GM08714 (cell line): ENCODE measurements around the gene POLR2E.

Experiments used
- H3K4me3 ChIP-seq: fragments of 200-500 bp; sonication (Bioruptor generic); 2 replicates; pipeline ENCODE4 v1.5.1; 2014; ENCODE audit warnings: mild to moderate bottlenecking, low read length, inconsistent platforms
- ZNF274 ChIP-seq: IDR thresholded peaks from 2 replicates; pipeline ENCODE4 v1.6.1; 2012; ENCODE audit warnings: mild to moderate bottlenecking, low read depth, low read length

POLR2E gene

DNA sequence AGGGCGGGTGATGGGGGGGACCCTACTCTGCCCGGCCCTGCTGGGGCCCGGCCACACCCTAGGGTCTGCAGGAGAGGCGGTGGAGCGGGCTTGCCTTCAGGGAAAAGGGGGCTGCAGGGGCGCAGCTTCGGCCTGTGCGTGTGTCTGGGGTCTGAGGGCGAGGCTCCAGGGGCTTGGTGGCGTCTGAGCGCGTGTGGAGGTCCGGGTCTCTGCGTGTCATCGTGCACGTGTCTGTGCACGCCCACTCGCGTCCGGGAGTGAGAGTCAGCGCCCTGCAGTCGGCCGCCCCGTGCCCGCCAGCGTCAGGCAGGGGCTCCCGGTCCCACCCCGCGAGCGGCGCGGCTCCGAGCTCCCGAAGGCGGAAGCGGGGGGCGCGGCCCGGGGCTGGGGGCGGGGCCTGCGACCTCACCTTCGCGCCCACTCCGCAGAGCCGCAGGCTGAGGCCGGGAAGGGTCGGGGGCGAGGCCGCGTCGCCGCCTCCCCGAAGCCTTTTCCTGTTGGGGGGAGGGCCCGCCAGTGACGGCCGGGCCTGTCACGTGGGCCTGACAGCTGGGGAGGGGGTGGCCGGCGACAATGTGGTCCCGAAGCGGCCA lies 28.3 kb downstream of the POLR2E start, which contains the start of gene ARHGAP45:
Gene ARHGAP45 (plus strand): TSS at position 420 of the 593 bp plus-strand sequence. CDS start 239 bp downstream, outside the sequence.
- H3K4me3 ChIP-seq: peak within 1 kb of the TSS; percentile 90
- TF ChIP-seq ZNF274: no peak

DNA sequence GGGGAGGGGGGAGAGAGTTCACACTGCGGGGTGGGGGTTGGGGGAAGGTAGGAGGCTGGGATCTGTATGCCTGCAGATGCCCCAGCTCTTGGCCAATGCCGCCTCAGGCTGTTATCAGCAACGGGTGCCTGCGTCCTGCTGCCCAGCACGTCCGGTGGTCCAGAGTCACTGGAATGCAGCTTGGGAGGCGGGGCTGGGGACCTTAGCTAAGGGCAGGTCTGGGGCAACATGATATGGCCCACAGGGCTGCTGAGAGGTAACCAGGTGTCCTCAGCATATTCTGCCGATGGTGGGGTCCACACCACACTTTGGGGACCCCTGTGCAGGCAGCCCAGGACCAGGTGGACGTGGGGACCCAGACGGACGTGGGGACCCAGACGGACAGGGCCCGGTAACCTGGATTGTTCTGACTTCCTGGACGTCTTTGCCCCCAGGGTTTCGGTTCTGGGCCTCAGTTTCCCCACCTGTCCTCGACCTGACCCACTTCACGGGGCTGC lies 28.9 kb downstream of the POLR2E start:
- H3K4me3 ChIP-seq: peak overlapping the region; percentile 90; the same call in 1 of the 2 replicates
- TF ChIP-seq ZNF274: no peak

DNA sequence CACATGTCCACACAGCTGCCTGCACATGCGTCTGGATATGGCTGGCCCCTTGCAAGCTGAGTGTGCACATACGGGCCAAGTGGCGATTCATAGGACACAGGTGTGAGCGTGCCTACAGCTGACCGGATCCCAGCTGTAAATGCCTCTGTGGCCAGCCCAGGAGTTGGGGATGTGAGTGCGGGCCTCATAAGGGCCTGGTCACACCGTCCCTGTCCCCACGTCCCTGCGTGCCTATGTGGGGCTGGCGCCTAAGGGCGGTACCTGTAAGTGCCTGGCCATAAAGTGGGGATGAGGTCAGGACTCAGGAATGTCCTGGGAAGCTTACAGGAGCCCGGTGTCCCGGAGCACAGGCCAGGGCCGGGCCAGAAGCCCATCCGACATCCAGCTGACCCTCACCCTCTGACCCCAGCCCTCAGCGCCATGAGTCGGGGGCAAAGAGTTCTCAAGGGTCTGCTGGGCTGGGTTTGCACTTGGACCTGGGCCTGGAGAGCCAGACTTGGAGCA lies 29.5 kb downstream of the POLR2E start:
- no peak overlapping the region for H3K4me3 ChIP-seq
- no peak for TF ChIP-seq ZNF274

DNA sequence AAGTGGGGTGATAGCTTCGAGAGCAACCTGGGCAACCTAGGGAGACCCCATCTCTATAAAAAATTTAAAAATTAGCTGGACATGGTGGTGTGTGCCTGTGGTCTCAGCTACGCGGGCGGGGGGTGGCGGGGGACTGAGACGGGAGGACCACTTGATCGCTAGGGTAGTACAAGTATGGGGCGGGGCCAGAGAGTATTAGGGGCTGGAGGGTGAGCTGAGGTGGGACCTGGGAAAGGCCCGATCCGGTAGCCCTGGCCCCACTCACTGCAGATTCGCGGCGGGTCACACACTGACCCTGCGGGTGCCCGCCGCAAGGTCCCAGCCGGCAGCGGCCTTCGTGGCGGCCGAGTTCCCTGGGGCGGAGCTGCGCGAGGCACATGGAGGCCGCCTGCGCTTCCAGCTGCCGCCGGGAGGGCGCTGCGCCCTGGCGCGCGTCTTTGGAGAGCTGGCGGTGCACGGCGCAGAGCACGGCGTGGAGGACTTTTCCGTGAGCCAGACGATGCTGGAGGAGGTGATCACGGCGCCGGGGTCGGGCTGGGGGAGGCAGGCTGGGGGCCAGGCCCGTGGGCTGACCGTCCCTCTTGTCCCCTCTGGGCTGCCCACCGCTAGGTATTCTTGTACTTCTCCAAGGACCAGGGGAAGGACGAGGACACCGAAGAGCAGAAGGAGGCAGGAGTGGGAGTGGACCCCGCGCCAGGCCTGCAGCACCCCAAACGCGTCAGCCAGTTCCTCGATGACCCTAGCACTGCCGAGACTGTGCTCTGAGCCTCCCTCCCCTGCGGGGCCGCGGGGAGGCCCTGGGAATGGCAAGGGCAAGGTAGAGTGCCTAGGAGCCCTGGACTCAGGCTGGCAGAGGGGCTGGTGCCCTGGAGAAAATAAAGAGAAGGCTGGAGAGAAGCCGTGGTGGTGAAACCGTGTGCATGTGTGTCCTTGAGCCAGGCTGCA lies 30.2 kb downstream of the POLR2E start:
- H3K4me3 ChIP-seq: no peak overlapping the region
- TF ChIP-seq ZNF274: no peak

DNA sequence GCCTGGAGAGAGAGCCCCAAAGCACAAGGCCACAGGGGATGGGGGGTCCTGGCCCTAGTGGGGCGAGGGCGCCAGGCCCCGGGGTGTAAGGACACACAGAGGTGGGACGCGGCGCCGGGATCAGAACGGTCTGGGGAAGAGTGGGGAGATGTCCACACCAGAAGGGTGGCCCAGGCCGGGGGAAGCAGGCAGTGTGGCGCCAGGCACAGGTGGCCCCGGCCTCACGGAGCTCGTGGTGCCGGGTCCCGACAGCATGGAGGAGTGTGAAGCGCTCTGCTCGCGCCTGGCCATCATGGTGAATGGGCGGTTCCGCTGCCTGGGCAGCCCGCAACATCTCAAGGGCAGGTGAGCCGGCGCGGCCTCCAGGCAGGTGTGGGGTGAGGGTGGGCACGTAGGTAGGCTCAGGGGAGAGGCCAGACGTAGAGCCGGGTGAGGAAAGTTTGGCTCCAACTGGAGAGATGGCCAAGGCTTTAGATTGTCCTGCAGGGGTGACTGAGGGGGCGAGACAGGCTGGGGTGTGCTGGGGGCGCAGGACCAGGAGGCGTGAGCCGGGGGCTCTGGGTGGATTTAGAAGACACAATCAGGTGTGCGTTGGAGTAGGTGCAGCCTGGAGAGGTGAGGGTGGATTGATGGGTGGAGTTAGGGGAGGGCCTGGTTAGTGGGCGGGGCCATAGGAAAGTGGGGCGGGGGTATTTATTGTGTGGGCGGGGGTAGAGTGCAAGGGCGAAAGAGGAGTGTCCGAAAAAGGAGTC lies 31.1 kb downstream of the POLR2E start:
- H3K4me3 ChIP-seq: no peak overlapping the region
- TF ChIP-seq ZNF274: no peak

DNA sequence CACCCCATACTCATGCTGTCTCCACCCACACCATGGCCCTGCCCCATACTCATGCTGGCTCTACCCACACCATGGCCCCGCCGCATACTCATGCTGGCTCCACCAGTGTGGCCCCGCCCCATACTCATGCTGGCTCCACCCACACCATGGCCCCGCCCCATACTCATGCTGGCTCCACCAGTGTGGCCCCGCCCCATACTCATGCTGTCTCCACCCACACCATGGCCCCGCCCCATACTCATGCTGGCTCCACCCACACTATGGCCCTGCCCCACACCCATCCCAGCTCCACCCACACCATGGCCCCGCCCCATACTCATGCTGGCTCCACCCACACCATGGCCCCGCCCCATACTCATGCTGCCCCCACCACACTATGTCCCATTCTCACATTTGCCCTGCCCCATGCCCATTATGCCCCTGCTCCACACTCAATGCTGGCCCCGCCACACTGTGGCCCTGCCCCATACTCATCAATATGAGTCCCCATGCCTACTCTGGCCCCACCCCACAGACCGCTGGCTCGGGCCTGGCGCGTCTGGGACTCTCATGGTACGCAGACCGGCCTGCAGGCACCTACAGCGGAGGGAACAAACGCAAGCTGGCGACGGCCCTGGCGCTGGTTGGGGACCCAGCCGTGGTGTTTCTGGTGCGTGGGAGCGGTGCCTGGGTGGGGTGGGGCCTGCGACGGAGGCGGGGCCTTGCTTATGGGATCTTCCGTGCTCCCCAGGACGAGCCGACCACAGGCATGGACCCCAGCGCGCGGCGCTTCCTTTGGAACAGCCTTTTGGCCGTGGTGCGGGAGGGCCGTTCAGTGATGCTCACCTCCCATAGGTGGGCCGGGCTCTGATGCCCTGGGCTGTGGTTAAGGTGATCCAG lies 31.9 kb downstream of the POLR2E start:
- no peak for TF ChIP-seq ZNF274
- no peak overlapping the region for H3K4me3 ChIP-seq

DNA sequence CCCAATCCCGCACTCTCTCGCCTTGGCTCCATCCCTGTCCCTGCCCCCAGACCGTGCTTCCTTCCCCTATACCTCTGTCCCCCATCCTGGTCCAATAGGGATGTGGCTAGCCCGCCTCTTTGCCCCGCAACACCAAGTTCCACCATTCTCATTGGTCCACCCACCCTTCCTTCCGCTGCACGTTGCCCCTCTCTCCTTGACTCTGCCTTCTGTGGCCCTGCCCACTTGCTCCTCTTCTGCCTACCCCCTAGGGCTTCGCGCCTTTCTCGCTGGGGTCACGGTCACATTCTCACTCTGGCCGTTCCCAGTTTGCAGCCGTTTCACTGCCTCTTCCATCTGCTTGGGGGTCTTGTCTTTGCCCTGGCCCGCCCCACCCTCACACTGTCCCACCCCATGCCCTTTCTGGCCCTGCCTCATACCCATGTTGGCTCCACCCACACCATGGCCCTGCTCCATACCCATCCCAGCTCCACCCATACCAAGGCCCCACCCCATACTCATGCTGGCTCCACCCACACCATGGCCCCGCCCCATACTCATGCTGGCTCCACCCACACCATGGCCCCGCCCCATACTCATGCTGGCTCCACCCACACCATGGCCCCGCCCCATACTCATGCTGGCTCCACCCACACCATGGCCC lies 32.7 kb downstream of the POLR2E start:
- no peak overlapping the region for H3K4me3 ChIP-seq
- TF ChIP-seq ZNF274: no peak

DNA sequence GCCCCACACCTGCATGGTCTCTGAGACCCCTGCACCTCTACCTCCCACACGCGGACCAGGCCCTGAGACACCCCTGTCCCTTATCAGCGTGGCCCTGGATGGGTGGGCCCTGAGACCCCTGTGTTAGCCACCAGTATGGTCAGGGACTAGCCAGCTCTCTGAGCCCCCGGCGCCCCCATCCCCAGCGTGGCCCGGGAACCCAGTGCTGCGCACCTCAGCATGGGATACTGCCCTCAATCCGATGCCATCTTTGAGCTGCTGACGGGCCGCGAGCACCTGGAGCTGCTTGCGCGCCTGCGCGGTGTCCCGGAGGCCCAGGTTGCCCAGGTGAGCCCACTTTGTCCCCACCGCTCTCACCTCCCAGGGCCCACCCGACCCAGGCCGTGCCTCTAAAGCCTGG lies 33.2 kb downstream of the POLR2E start:
- H3K4me3 ChIP-seq: no peak overlapping the region
- TF ChIP-seq ZNF274: no peak

DNA sequence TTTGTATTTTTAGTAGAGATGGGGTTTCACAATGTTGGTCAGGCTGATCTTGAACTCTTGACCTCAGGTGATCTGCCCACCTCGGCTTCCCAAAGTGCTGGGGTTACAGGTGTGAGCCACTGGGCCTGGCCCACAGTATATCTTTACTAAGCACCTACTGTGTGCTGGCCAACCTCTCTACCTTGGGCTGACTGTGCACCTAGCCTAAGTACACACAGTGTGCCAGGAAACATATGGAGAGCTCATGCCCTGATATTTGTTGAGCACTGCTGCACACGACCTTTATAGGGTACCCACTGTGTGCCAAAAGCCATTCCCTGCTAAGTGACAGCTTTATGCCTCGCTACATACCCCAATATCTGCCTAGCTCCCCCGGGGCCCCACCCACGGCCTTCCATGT lies 34.5 kb downstream of the POLR2E start:
- no peak overlapping the region for H3K4me3 ChIP-seq
- no peak for TF ChIP-seq ZNF274

DNA sequence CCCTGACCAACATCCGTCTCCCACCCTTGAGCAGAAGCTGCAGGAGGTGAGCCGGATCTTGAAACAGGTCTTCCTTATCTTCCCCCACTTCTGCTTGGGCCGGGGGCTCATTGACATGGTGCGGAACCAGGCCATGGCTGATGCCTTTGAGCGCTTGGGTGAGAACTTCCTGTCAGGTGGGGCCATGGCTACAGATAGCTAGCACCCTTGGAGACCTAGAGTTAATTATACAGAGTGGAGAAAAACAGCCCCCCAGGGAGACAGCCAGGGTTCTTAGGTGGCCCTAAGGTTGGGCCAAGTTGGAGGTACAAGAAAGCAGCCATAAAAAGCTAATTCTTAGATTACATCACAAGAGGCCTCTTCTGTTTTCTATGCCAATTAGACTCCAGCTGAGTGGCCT lies 37.1 kb downstream of the POLR2E start:
- no peak for TF ChIP-seq ZNF274
- no peak overlapping the region for H3K4me3 ChIP-seq

DNA sequence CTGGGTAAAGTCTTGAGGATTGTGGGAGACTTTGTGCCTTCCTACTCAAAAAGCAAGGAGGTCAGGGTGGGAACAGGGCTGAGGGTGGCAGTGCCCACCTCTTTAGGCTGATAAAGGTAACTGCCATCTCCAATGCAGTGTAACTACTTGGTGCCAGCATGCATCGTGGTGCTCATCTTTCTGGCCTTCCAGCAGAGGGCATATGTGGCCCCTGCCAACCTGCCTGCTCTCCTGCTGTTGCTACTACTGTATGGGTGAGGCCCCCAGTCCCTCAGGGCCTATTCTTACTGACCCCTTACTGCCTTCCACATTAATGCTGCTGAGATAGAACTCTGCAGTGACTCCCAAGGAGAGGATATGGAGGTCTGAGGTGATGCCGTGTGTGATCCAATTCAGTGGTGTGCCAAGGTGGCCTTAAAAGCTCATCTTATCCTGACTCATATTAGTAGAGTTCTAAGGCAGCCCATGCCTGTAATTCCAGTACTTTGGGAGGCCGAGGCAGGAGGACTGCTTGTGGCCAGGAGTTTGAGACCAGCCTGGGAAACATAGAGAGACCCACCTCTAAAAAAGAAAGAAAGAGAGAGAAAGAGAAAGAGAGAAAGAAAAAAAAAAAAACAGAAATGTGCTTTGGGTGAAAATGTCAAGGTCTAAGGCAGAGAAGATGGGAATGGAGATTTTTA lies 37.9 kb downstream of the POLR2E start:
- no peak for TF ChIP-seq ZNF274
- no peak overlapping the region for H3K4me3 ChIP-seq

DNA sequence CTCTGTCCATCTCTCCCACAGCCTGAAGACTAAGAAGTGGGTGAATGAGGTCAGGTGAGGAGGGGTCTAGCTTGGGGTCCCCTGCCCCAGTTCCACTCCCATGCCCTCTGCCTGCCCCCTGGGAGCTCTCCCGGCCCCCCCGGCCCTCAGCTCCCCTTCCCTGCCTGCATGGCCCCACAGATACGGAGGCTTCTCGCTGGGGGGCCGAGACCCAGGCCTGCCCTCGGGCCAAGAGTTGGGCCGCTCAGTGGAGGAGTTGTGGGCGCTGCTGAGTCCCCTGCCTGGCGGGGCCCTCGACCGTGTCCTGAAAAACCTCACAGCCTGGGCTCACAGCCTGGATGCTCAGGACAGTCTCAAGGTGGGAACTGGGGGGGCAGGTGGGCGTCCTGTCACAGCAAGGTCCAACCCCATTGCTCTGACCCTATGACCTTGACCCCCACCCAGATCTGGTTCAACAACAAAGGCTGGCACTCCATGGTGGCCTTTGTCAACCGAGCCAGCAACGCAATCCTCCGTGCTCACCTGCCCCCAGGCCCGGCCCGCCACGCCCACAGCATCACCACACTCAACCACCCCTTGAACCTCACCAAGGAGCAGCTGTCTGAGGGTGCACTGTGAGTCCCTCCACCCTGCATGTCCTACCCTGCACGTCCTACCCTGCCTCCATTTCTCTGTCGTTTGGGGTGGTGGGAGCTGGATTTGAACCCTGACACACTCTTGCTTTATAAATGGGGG lies 39.1 kb downstream of the POLR2E start:
- H3K4me3 ChIP-seq: no peak overlapping the region
- TF ChIP-seq ZNF274: no peak

DNA sequence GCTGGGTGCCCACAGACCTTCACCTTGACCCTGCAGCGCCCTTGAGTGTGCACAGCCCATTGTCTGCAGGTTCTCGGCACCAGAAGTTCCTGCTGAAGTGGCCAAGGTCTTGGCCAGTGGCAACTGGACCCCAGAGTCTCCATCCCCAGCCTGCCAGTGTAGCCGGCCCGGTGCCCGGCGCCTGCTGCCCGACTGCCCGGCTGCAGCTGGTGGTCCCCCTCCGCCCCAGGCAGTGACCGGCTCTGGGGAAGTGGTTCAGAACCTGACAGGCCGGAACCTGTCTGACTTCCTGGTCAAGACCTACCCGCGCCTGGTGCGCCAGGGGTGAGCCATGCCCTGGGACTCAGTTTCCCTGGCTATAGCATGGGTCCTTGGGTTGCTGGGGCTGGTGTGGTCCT lies 40.1 kb downstream of the POLR2E start:
- no peak overlapping the region for H3K4me3 ChIP-seq
- TF ChIP-seq ZNF274: no peak
